Measurements from ENCODE around the gene CSAD.

Gene CSAD

GRCh38 chr12:53199700-53200099 is 19.0 kb upstream of the CSAD start:
- no peak for DNase-seq (ENCODE audit: low spot score)

GRCh38 chr12:53198486-53199110 is 17.9 kb upstream of the CSAD start:
- no peak for DNase-seq (ENCODE audit: low spot score)

- no peak for DNase-seq (ENCODE audit: low spot score)
These were observed 16.4 kb upstream of the CSAD start for GRCh38 chr12:53197011-53197640.

GRCh38 chr12:53196486-53196885 is 15.8 kb upstream of the CSAD start:
- DNase-seq (ENCODE audit: low spot score) = no peak

- DNase-seq (ENCODE audit: low spot score) = no peak
These were observed 15.0 kb upstream of the CSAD start for GRCh38 chr12:53195516-53196420.

- DNase-seq (ENCODE audit: low spot score) = no peak
These were observed 14.2 kb upstream of the CSAD start for GRCh38 chr12:53194973-53195372.

- DNase-seq (ENCODE audit: low spot score) = no peak
These were observed 13.4 kb upstream of the CSAD start for GRCh38 chr12:53193985-53194716.

- DNase-seq (ENCODE audit: low spot score) = no peak
These were observed 12.3 kb upstream of the CSAD start for GRCh38 chr12:53193040-53193439.

- no peak for DNase-seq (ENCODE audit: low spot score)
These were observed 11.9 kb upstream of the CSAD start for GRCh38 chr12:53192531-53193021.

- DNase-seq (ENCODE audit: low spot score) = no peak
These were observed 11.3 kb upstream of the CSAD start for GRCh38 chr12:53191885-53192530.

GRCh38 chr12:53191096-53191884 is 10.6 kb upstream of the CSAD start:
- no peak for DNase-seq (ENCODE audit: low spot score)

- peak; percentile 45 for DNase-seq (ENCODE audit: low spot score)
These were observed 9.5 kb upstream of the CSAD start for GRCh38 chr12:53190108-53190729.

- no peak for DNase-seq (ENCODE audit: low spot score)
These were observed 6.6 kb upstream of the CSAD start for GRCh38 chr12:53187145-53187899.

- DNase-seq (ENCODE audit: low spot score) = no peak
These were observed 6.0 kb upstream of the CSAD start for GRCh38 chr12:53186745-53187144.

- no peak for DNase-seq (ENCODE audit: low spot score)
These were observed 4.9 kb upstream of the CSAD start for GRCh38 chr12:53185582-53186153.

- no peak for DNase-seq (ENCODE audit: low spot score)
These were observed 4.1 kb upstream of the CSAD start for GRCh38 chr12:53184828-53185227.

- DNase-seq (ENCODE audit: low spot score) = no peak
These were observed 2.2 kb upstream of the CSAD start for GRCh38 chr12:53182903-53183302.

GRCh38 chr12:53181935-53182334 is 1.2 kb upstream of the CSAD start:
- DNase-seq (ENCODE audit: low spot score) = no peak

Measured in cerebellar cortex (tissue), 1 donor.